Embryonic facial prominence (tissue), 1 donor: Measurements from ENCODE around the gene IL25.

ENCODE experiments used
- DNase-seq: peaks from one replicate; pipeline ENCODE4 v3.0.0-alpha.2; 2016; ENCODE audit errors: extremely low spot score

Gene IL25

DNA sequence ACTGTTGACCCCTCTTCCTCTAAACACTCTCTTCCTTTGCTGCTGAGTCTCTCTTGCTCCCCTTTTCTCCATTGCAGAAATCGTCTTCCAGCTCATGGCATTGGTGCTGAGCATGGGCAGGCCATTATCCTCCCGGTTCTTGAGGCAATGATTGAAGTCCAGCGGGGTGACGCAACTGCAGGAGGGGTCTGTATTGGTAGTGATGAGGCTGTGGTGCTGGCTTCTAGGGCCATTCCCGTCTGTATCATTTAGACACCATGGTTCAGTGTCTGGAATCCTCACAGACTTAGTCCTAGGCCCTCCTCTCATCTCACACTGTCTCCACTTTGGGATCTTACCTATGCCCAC, 19.2 kb upstream of the IL25 start:
- DNase-seq = no peak

DNA sequence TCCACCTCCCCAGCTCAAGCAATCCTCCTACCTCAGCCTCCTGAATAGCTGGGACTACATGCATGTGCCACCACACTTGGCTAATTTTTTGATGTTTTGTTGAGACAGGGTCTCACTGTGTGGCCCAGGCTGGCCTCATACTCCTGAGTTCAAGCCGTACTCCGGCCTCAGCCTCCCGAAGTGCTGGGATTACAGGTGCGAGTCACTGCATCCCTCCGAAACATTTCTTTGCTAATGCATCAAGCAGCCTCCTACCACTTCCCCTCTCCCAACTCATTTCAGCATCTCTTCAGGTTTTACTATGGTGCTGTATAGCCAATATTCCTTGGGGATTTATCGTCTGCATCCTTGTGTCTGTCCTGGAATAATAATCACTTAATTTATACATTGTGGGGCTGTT, 17.6 kb upstream of the IL25 start:
- no peak for DNase-seq

GRCh38 chr14:23355871-23356435, 16.7 kb upstream of the IL25 start:
- no peak for DNase-seq

GRCh38 chr14:23356662-23357061, 15.9 kb upstream of the IL25 start:
- DNase-seq = no peak

GRCh38 chr14:23357261-23357660, 15.3 kb upstream of the IL25 start:
- DNase-seq = no peak

GRCh38 chr14:23358042-23358441, 14.6 kb upstream of the IL25 start:
- DNase-seq = no peak

GRCh38 chr14:23358553-23359166, 13.9 kb upstream of the IL25 start:
- no peak for DNase-seq

DNA sequence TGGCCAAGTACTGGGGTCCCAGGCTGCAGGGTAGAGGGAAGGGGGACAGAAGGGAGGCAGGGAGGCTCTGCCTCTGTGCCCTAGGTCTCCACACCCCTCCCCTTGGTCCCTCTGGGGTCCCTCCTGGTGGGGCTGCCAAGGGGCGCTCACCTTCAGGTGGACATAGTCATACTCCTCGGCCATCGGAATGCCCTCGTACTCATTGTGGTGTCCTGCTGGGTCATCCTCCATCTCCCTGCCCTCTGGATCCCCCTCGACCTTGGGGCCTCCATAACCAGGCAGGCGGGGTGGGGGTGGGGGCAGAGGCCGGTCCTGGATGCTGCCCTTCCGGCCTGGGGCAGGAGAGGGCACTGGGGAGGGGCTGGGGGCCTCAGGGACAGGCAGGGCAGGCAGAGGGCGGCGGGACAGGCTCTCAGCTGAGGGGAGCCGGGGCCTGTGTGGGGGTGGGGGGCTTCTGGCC, 13.4 kb upstream of the IL25 start:
- DNase-seq = no peak

DNA sequence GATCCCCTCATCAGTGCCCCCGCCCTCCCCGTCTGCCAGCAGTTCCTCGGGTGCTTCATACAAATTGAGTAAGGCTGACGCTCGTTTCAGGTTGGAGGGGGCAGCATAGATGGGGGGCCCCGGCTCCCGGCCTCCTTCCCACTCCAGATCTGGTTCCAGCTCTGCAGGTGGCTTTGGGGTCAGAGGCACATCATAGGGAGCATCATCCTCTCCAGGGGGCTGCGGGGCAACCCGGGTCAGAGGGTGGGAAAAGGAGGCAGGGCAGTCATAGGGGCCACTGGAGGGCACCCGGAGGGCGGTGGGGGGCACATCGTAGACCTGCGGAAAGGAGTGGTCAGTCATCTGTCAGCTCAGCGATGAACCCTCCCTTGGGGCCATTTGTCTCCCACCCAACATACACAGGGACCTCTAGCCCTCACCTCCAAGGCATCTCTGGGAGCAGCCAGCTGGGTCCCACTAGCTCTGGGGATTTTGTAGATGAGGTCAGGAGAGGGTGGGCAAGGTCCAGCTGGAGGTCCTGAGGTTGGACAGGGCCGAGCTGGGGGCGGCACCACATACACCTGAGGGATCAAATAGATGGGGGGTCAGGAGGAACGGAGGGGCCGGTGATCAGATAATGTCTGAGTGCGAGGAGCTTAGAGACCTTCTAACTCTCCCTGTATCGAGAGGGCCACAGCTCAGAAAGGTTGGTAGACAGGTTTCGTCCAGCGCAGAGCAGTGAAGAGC, 12.7 kb upstream of the IL25 start:
- DNase-seq = no peak

DNA sequence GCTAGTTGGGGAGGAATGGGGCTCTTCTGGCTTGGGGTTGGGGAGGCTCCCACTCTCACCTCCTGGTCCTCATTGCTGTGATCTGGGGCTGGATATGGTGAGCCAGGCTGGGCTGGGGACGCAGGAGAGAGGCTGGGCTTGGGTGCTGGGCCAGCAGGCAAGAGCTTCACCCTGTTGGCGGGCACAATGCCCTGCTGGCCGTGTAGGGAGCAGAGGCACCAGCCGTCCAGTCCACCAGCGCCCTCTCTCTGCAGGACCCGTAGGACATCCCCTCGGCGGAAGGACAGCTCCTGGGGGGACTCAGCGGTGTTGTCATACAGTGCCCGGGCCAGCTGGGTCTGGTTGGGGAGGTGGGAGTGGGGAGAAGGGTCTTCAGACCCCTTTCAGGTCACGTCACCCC, 12.1 kb upstream of the IL25 start:
- no peak for DNase-seq

DNA sequence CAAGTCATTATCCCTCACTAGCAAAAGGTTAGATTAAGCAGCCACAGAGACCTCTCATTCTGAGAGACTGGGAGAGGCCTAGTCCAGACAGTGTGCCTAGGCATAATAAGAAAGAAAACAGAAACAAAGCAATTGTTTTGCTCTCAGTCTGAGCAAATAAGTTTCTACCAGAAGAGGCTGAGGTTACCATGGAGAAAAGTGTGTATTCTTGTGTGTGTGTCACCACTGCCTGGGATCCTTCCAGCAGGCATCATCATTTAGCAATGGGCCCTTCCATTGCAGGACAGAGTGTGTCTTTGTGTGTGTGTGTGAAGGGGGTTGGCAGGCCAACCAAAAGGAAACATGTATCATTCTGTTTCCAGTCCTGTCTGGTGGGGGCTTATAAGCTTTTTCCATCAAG, 11.3 kb upstream of the IL25 start:
- DNase-seq = no peak

DNA sequence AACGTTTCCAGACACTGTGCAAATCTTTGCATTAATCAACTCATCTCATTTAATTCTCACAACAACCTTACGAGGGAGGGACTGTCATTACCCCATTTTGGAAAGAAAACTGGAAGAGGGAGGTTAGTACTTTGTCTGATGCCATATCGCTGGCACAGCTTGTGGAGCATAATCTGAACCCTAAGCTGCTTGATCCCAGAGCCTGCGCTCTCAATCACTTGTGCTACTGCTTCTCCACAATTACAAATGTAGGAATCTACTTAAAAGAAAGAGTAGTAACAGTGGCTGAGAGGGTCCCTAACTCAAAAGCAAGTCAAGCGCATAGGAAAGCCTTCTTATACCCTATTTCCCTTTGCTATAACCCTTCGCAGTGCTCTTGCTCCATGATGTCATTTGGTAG, 10.8 kb upstream of the IL25 start:
- no peak for DNase-seq

- DNase-seq = no peak
These were observed 10.4 kb upstream of the IL25 start for GRCh38 chr14:23362200-23362599.

- no peak for DNase-seq
These were observed 8.2 kb upstream of the IL25 start for GRCh38 chr14:23364164-23365035.

GRCh38 chr14:23365036-23365731, 7.4 kb upstream of the IL25 start, which contains the start of gene EFS:
Gene EFS, minus strand, starts transcription at chr14:23365172. Its CDS starts 147 bp downstream, at chr14:23365025.
- DNase-seq = no peak

GRCh38 chr14:23365732-23366425, 6.7 kb upstream of the IL25 start:
- peak; percentile 83 for DNase-seq

DNA sequence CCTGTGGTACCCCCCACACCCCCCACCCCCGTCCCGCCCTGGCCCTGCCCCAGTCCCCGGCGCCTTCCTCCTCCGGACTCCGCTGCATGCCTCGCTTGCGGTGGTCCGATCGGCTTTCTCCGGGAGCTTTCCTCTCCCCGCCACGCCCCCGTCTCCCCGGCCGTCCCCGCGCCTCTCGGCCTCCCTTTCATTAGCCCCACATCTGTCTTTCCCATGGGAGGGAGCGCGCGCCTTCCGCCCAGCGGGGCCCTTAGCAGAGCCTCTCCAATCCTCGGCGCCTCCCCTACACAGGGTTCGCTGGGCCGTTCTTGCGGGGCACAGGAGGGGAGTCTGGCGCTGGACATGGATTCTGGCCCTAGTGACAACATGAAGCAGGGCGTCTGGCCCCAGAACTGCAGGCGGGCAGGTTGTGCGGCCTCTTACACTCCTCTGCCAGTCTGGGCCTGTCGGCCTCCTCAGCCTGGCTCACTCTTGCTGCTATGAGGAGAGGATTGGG, 6.1 kb upstream of the IL25 start:
- peak; percentile 71 for DNase-seq

DNA sequence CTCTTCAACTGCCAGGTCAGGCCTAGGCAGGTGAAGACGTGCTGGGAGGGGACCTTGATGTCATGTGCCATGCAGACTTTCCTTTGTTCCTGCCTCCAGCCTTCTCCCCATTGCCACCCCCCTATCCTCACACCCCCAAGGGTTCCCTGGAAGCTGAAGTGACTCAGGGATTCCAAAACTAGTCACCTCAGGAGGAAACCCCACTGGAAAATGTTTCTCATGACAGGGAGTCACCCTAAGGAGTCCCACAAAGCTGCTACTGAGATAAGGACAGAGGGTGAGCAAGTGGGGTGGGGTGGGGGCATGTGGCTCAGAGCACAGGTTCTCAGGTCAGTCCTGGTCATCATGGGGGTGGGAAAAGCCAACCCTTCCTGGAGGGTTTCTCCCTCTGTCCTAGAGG, 2.4 kb upstream of the IL25 start:
- DNase-seq = no peak

DNA sequence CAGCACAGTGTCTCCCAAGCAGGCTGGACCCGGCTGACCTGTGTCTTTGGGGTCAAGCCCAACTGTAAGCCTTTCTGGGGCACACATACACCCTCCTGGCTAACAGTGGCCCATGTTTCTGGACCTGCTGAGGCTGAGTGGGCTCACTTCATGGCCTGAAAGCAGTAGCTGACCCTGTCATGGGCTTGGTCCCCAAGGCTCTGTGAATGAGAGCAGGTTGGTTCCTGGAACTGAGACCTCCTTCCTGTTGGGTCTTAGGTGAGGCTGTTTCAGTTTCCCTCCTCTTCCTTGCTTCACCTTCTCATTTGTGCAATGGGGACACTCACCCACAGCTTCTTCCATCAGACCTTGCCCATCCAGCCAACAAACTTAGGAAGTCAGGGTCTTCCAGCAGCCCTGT, 744 bp upstream of the IL25 start:
- DNase-seq = no peak

DNA sequence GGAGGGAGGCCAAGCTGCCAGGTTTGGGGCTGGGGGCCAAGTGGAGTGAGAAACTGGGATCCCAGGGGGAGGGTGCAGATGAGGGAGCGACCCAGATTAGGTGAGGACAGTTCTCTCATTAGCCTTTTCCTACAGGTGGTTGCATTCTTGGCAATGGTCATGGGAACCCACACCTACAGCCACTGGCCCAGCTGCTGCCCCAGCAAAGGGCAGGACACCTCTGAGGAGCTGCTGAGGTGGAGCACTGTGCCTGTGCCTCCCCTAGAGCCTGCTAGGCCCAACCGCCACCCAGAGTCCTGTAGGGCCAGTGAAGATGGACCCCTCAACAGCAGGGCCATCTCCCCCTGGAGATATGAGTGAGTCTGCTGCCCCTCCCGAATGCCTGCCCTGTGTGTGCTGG, 432 bp downstream of the IL25 start:
- no peak for DNase-seq
